NCI-H748 treated with DMSO at 0.1 percent for 48 hours (cell line): ENCODE results near the gene NCOA7.
"Not testable (repeated sequence)": the region's sequence is repeated elsewhere in the genome, so short reads cannot be mapped to it uniquely, and the experiment has no call there.

Source experiments
- DNase-seq: peaks from one replicate; lab custom pipeline; 2025; lab: John Stamatoyannopoulos, UW

The NCOA7 gene

DNA sequence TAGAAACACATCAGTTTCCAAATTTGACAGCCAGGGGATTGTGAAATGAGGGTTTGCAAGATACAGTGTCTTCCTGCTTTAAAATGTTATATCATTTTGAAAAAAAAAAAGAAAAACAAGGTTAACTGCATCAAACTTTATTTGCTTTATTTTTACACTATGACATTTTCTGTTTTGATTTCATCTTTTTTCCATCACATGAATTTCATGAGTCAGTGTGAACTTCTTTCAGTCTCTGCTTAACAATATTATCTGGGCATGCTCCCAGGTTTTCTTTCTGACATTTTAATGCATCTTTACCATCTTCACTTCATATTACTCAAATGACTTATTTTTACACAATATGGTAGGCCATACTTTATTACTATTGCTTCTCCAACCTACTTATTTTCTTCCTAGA is 1.9 kb downstream of the NCOA7 start:
- no peak for DNase-seq

DNA sequence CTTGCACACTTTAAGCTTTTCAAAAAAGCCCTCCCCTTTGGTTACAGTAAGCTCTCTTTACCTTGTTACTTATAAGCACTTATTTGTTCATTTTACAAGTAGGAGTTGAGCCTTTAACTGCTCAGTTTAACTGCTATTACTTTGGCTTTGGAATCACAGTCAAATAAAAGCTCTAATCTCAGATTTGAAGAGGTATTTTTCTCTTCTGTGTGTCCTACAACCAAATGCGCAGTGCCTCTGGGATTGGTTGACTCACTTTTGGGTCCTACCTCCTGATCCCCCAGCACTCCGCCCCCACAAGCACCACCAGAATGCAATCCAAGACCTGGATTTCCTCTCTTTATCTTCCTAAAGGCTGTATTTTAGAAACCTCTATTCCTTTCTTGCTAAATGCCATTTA is 2.5 kb downstream of the NCOA7 start:
- no peak for DNase-seq

DNA sequence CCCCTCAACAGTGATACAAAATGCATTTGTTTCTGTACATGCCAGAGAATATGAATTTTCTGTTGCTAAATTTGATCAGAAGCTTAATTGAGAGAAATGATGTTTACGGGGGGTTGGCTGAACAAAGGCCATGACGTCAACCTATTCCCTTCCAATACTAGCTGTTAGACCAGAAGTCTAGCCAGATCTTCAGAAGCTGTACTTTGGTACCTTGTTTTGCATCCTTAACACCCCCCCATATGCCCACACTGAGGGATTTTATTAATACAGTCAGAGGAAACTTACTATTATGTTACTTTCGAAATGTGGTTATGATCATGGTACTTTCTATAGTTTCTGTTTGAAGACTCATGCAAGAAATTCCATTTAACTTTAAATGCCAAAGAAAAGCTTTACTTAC is 3.1 kb downstream of the NCOA7 start:
- DNase-seq = no peak

DNA sequence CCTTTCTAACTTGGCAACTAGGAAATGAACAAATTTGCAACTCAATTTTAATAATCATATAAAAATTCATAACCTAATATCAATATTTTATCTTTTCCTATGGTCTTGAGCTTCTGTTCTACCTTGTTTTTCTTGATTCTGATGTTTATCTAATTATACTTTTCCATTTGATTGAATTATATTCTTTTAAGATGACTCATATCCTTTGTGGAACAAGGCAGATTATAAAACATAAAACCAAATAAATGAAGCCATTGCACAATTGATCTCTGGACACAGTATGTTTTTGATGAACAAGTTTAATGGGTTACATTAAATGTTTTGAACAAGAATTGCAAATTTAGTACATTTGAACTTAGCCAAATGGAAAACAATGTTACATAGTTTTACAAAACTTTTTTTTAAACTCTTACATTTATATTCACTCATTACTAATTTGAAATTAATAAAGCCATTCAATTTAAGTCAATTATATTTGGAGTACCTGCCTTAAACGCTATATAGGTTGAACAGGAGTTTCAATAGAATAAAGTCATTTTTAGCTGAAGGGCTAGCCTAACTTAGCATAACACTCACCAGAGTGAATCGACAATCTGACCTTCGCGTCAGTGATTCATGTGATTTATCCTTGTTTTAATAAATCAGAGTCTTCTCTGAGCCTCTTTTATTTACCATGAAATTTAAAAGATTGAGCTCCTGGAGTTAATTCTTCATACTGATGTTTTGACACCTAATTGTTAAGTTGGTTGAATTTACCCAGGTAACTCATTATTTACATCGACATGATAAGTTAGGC is 3.8 kb downstream of the NCOA7 start:
- no peak for DNase-seq

DNA sequence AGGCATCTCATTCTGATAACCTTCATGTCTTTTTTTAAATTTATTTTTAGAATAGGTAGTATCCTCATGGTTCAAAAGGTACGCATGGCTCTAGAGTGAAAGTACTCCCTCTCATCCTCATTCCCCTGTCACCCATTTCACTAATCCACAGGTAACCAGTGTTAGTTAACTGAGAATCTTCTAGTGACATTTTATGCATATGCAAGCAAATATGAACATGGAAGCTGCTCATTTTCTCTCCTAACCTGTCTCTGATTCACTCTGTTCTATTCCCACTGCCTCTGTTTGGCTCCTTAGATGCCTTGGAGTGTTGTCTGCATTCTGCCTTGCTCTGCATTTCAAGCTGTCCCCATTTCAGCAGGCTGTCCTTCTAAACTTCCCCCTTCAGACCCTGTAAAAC is 4.5 kb downstream of the NCOA7 start:
- DNase-seq = no peak

DNA sequence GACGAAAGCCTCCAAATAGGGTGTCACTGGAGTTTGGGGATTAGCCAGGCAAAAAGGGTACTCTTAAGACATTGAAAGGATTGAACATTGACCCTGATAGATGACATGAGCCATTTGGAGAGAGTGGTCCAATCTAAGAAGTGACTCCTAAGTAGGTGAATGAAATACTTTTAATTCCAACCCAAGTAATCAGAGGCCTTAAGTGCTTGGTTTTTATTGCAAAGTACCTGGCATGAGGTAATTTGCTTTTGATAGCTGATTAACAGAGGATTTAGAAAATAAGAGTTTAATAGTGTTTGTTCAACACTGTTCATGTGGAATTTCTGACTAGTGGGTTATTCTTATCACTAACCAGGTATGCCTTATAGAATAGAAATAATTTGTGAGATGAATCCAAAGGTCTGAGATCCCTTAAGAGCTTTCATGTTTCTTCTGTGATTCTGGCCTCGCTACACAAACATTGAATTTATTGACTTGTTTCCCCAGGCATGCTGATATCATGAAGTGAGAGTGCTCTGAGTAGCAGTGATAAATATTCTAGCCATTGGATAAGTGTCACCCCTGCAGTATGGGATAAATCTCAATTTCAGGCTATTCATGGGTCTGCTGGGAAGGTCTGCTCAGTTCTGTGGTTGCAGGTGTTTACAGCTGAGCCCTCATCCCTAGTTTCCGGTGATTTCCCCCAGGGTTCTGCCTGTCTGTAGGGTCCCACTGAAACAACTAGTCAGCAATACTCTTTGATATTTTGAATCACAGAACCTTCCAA is 6.5 kb downstream of the NCOA7 start:
- no peak for DNase-seq

DNA sequence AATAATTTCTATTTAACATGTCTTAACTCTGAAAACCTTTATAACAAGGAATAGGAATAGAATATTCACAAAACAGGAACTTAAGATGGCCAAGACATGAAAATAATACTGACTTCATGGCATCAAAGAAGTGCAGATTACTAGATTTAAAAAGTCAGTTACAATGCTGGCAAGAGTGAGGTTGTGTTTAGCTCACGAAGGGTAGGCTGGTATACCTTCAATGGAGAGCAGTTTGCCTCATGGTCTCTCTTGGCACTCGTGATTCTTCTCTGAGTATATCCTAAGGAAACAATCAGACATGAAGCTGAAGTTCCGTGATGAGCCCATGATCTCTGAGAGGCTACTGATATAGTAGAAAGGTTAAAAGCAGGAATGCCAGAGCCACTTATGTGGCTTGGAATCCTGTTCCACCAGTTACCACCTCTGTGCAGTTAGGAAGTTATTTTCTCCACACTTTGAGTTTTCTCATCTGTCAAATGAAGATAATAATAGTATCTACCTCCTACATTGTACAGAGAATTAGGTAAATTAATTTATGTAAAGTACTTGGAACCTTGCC is 7.2 kb downstream of the NCOA7 start:
- no peak for DNase-seq

DNA sequence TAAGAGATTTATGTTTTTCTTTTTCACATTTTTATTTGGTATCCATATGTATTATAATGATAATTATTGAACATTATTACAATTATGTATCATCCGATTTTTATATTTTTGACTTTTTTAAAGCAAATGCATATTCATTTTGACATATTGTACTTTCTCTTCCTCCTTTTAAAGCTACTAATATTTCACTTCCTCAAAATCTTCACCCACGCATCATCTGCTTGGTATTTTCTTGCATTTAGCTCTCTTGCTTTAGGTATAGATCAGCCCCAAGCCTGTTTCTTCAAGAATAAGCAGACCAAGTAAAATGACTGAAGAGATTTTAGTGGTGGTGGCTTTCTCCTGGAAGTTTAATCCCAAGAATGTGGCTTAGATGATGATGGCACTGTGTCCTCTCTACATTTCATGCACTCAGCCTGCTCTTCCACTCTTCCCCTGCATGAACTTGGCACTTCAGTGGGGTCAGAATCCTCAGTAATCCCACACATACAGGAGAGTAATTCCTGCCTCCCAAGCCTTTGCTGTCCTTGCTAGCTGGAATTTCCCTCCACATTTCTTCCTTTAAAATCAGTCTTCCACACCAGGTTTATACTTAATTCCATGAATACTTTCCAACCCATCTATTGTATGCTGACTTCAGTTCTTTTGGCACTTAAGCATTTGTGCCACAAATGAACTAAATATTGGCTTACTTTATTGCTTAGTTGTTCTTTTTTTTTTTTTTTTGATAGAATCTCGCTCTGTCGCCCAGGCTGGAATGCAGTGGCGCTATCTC is 8.2 kb downstream of the NCOA7 start:
- no peak for DNase-seq

DNA sequence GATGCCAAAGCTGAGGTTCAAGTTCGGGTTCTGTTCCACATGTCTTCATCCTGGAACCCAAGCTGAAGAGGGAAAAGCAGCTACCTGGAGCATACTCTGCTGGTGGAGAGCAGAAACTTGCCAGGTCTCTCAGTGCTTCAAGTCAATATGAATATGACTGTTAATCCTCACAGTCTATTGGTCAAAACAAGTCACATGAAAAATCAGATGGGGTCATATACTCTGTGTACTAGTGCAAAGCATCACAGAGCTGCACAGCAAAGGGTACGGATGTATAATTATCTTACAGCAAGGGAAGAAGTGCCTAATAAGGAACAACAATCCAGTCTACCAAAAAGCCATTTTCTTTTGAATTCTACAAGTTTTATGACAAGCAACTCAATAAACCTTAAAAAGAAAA is 11.6 kb downstream of the NCOA7 start:
- DNase-seq = no peak

DNA sequence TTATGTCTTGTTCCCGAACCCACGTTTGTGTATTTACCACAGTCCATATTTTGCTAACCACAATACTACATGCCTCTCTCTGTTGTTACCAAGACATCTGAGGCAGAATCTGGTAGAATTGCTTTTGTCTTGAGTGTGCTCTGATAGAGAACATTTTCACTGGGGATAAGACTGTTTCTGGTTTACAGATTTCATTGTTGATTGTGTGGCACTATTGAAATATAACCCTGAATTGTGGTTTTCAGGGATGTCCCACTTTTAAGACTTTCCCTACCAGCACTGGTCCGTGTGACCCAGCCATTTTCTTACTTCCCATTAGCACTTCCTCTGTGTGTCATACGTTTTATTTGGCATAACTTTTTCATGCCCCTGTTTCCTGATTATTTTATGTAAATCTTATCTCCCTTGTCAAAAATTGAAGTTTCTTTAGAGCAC is 12.2 kb downstream of the NCOA7 start:
- DNase-seq = no peak

DNA sequence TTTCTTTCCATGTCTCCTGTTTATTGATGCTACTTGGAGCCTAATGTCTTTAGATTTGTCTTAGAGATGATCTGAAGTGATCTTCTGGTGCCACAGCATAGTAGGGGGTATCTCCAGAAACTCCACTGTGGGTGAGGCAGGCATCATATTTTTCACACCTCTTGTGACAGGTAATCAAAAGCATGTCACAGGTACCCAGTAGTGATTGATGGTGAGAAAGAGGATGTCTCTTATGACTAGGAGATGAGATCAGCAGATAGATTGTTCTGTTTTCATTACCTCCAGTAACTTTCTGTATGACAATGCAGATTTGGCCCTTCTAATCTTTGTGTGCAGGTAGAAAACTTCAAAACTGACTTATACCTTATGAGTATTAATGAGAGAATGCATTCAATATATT is 13.5 kb downstream of the NCOA7 start:
- no peak for DNase-seq

DNA sequence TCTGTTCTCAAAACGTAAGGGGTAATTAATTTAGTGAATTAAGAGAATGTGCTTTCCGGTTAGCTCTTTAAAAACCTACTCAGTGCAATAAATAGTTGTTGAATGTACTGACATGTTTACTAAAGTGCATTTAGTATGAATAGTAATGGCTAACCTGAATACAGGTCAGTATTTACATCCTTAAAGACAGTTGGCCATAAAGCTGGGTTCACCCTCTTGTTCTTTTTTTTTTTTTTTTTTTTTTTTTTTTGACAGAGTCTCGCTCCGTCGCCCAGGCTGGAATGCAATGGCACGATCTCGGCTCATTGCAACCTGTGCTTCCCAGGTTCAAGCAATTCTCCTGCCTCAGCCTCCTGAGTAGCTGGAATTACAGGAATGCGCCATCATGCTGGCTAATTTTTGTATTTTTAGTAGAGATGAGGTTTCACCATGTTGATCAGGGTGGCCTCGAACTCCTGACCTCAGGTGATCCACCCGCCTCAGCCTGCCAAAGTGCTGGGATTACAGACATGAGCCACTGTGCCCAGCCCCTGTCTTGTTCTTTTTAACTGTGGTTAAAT is 14.2 kb downstream of the NCOA7 start:
- DNase-seq = not testable (repeated sequence)

DNA sequence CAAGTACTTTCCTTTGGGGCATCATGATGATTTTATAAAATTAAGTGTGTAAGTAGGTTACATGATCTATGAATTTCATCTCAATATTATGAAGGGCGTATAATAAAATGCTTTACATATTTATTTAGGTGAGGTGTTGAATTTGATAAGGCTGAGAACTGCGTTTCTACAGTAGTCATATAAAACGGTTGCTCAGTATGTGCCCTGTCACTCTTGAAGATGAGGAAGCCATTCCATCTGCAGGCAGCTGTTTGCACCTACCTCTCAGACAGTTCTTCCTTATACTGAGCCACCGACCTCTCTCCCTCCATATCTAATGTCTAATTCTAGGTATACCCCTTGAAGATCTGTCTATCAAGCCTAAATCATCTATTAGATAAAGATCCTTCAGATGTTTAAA is 16.1 kb downstream of the NCOA7 start:
- DNase-seq = no peak

DNA sequence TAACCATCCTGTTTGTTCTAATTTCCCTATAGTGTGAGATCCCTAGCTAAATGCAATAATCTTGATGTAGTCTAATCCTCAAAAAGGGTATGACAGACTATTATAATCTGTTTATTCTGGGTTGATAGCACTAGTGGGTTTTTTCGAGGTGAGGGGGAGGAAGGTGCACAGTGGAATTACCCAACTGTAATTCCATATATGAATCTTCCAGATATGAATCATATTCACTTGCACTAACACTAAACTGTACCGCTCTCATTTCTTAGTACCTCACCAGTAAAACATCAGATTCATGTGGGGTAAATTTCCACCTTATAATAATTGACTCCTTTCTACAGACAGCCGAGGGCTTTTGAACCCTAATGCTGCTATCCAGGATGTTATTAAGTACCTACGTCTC is 16.5 kb downstream of the NCOA7 start:
- DNase-seq = no peak

DNA sequence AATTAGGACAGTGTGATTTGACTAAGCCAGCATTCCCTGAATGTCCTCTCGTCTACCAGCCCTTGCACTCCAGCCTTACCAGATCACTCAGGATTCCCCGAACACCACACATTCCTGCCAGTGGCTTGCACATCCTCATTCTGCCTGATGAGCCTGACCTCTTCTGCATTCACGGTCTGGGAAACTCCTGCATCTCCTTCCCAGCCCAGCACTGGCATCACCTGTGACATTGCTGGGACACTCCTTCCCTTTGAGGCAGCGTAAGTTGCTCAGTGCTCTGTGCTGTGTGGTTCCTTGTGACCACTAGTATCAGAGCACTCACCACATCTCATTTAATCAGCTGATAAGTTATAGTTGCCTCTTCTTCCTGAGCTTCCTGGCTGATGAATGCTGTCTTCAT is 17.3 kb downstream of the NCOA7 start:
- DNase-seq = no peak

DNA sequence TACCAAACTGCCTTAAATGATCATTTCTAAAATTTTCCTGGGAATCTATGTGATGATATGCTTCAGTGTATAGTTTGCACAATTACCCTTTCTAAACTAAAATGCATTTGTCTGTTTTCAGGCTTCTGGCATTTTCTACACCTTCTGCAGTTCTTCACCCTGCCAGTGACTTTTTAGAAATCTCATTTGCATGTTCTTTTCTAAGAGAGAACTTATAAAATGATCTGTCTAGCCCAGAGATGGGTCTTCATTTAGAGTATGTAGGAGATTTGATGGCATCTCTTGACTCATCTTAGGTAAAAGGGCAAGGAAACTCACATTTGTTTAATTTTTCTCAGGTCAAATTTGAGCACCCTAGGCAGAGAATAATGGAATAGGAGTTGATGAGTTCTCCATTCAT is 17.8 kb downstream of the NCOA7 start:
- DNase-seq = no peak

DNA sequence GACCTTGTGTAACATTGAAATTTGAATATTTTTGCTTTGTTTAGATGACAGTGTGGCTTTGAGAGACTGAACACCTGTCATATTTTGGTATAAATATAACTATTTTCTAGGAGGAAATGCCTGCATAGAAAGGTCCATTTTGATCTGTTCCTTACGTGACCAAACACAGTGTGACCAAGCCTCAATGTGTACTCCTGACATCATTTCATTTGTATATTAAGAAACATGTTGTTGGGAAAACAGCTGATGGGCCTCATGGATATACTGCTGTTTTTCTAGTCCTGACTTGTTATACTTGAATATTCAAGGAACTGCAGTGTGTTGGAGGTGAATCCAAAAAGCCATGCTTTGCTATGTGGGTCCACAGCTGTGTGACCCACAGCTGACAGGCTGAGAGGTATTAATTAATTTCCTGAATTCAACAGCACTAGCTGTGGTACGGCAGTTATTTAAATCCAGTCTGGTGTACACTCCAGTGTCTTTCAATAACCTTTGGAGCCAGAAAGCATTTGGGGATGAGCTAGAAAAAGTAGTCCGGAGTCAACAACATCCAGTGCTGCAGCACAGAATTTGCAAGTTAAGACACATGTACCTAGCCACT is 18.9 kb downstream of the NCOA7 start:
- DNase-seq = no peak

DNA sequence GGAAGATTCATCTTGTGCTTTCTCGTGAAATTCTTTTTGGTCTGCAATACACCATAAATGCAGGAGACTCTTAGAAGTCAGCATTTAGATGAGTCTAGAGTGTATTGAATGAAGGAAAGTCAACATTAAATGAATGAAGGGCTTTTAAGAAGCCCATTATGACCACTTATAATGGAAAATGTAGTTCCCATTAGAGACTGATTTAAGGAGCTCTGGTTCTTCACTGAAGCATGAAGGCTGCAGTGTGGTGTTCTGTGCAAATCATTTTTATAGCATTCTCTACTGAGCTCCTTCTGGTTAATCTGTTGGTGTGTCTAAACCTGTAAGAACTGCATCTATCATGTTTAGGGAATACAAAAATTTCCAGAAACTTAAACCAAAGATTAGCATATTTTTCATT is 19.7 kb downstream of the NCOA7 start:
- peak; percentile 53 for DNase-seq

DNA sequence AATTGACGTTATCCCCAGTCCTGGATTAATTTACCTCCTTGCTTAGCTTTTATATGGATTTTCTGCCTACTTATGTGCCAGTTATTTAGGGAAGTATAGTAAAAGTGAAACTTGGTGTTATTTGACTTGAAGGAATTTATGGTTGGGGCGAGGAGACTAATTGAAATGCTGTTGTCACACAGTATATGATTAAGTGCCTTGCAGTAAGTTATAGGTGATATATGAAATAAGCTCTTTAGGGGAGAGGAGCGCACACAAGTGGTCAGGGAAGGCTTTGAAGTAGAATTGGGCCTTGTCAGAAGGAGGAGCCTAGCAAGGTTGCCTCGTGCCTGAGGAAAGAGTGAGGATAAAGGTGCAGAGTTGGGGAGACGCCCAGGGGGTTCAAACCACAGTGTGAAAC is 20.5 kb downstream of the NCOA7 start:
- no peak for DNase-seq

DNA sequence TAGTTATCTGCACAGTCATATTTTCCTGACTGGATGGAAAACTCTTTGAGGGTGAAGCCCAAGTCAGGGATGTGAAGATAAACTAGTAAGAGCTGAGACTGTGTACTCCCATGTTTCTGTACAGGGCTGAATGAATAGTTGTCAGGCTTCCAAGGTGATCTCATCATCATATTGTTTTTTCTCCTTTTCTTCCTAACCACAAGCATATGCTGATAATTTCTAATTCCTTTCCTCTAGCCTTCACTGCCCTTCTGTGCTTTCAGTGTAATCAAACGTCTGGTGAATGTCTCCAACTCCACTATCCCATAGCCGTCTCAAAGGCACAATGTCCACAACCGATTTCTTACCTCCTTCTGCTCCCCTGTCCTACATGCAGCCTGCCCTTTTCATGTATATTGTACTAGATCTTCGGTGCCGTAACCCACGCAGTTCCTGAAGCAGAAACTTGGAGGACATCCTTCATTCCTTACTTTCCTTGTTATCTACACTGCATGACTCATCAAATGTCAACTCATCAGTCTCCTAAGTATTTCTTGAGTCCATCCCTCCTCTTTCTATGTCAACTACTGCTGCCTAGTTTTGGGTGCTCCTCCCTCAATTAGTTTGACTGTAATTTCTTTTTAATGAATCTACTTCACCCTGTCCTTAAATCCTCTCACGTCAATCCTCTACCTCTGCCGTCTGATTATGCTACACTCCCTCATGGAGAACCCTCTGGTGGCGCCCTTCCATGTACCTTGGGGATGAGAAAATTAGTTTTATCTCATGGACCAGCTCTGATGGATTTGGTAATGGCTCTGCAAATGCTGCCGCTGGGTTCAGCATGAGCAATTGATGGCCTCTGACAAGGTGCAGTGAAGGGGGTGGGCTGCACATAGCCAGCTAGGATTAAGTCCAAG is 21.9 kb downstream of the NCOA7 start:
- no peak for DNase-seq

DNA sequence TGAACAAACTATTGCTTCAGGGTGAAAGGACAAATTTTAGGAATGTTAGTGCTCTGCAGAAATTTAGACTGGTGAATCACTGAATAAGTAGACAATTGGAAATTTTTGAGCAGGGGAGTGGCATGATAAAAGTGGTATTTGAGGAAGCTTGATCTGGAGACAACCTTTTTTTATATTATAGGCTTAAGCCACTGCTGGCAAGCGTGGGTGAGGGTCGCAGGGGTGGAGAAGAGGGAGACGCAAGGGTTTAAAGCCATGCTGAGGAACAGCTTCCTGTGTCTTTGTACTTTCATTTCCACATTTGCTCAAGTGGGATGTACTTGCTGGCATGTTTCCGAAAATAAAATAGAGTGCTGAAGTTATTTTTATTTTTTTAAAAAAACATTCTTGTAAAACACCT is 23.7 kb downstream of the NCOA7 start:
- no peak for DNase-seq
